IPS-18c (cell line): ENCODE results near the gene ZDHHC14.

Source experiments
- H3K4me3 ChIP-seq: 2 replicates; pipeline ENCODE4 v1.7.0; 2013; ENCODE audit warnings: low read depth, mild to moderate bottlenecking, low read length, moderate library complexity; ENCODE audit not compliant: insufficient read depth
- H3K9me3 ChIP-seq: one replicate; pipeline ENCODE4 v1.6.1; 2013; ENCODE audit warnings: mild to moderate bottlenecking, low read length, moderate library complexity; ENCODE audit not compliant: control insufficient read depth, insufficient read depth

ZDHHC14 gene

DNA sequence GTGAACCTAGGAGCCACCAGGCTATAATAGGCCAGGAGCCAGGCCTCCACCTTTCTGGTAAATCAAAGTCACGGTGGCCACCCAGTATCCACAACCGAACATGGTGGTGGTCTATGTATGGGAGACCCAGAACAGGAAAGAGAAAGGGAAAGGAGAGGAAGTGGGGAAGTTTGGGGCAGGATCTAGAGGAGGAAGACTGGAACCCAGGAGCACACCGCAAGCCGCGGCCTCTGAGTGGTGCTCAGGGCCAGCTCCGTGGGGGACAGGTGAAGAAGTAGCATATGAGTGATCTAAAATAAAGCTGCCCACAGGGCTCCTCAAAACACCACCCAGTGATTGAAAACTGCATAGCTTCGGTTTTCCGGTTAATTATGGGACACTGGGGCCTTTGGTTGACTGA is 214.8 kb downstream of the ZDHHC14 start:
- Histone ChIP-seq H3K4me3 (no peak overlapping the region), H3K9me3 (peaks cover 1% of the 10 kb centered on the region)

GRCh38 chr6:157596461-157596860 is 215.5 kb downstream of the ZDHHC14 start:
- no peak overlapping the region for H3K4me3 ChIP-seq

GRCh38 chr6:157596886-157597285 is 215.9 kb downstream of the ZDHHC14 start:
- Histone ChIP-seq H3K9me3 (no peaks in the 10 kb centered on the region), H3K4me3 (no peak overlapping the region)

More at GRCh38 chr6:157596461-157596860, 215.5 kb downstream of the ZDHHC14 start:
- no peaks in the 10 kb centered on the region for H3K9me3 ChIP-seq

DNA sequence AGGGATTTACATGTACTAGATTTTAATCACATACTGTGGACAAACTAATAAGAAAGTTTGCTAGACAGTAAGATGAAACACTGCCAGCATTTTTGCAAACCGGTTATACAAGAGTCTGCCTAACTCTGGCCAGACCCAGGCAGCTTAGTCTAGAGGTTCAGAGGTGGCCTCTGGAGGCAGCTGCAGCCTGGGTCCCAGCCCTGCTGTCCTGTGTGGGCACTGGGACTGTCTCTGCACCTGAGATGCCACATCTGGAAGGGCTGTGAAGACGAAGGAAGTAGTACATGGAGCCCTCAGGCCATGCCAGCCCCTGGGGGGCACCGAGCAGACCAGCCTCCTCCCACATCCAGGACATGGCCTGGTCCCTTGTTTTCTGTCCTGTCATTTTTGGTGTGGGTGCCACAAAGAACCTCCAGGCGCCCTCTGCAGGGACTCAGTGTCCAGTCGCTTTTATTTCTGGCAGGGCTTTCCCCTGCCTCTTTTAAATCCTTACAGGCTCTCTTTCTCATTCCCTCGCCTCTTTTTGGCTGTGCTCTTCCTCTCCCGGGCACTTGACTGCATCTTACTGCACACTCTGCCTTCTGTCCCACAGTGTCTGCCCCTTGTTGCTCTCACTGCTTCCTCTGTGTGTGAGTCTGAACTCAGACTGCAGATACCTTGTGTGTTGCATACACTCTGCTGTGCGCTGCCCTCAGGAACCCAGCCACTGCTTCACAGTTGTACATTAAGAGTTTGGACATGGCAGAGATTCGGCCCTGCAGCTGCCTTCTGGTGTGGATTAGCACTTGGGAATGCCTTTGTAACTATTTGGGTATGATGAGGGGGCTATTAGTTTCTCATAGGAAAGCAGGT is 216.7 kb downstream of the ZDHHC14 start:
- Histone ChIP-seq H3K4me3 (no peak overlapping the region), H3K9me3 (no peaks in the 10 kb centered on the region)

- H3K9me3 ChIP-seq, result no peaks in the 10 kb centered on the region
These were observed 218.2 kb downstream of the ZDHHC14 start for GRCh38 chr6:157599191-157599590.

DNA sequence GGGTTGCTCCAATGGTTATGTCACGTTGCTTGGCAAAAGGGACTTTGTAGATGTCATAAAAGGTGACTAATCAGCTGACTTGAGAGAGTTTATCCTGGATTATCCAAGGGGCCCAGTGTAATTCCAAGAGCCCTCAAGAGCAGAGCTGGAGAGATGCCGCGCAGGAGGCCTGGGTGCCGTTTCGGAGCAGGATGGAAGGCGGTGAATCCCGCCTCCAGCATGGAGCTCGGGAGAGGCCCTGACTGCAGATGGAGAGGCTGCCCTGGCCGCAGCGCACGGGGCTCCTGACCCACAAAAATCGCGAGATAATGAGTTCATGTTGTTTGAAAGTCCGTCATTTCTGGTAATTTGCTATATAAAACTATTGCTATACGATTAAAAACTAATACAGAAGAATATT is 219.8 kb downstream of the ZDHHC14 start:
- Histone ChIP-seq H3K4me3 (no peak overlapping the region), H3K9me3 (no peaks in the 10 kb centered on the region)

More at GRCh38 chr6:157599191-157599590, 218.2 kb downstream of the ZDHHC14 start:
- no peak overlapping the region for H3K4me3 ChIP-seq

GRCh38 chr6:157602521-157603295 is 221.7 kb downstream of the ZDHHC14 start:
- Histone ChIP-seq H3K4me3 (no peak overlapping the region), H3K9me3 (no peaks in the 10 kb centered on the region)

DNA sequence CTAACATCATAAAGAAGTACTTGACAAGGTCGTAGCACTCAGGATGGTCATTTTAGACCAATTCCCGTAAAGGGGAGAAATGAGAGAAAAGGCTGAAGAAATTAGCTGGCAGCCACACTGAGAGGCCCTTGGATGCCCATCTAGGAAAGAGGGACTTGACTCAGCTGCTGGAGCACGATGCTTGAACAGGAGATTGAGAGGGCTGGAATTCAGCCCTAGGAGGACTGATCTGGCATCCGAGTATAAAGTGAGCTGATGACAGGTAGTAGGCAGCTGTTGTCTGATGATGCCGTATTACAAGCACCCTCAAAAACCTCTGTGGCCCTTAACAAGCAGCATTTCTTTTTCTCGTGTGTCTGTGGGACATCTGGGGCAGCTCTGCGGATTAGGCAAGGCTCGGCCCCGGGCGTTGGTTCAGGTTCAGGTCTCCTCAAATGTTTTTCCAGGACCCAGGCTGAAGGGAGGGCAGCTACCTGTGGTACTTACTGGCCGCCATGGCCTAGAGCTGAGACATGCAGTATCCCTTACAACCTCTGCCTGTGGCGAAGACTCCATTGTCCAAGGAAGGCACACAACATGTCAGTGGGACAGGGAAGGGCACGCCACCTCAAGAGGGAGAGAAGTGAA is 222.4 kb downstream of the ZDHHC14 start:
- Histone ChIP-seq H3K9me3 (no peaks in the 10 kb centered on the region), H3K4me3 (no peak overlapping the region)

- Histone ChIP-seq H3K4me3 (no peak overlapping the region), H3K9me3 (no peaks in the 10 kb centered on the region)
These were observed 223.0 kb downstream of the ZDHHC14 start for GRCh38 chr6:157603971-157604370.

DNA sequence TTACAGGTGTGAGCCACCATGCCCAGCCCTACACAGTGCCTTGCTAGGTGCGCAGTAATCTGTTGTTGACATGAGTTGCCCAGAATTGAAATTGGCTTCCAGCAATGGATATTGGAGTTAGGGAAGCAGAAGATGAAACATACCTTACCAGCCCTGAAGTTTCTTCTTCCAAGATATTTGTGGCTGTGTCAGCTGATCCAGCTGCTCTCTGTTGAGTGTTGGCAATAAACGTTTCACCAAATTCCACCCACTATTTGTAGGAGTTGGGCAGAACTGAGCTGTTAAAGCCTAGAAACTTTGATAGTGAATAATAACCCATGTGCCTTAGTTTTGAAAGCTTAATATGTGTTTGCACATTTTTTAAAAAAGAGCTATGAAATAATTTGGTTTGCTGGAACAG is 223.8 kb downstream of the ZDHHC14 start:
- H3K9me3 ChIP-seq, result no peaks in the 10 kb centered on the region
- no peak overlapping the region for H3K4me3 ChIP-seq

DNA sequence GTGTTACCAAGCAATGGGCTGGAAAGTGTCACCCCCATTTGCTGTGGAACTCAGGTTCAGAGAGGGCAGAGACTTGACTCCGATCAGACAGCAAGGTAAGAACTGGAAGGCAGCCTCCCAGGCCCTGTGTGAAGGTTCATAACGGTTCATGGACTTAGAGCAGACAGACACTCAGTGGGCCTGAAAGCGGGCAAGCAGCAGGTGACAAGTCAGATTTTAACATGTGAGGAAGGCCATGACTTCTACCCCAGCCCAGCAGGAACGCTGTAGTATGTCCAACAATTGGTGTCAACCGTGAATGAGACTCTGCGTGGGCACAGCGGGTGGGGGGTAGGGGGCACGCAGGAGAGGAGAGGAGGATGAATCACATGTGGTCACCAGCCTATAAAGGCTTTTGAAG is 224.5 kb downstream of the ZDHHC14 start:
- Histone ChIP-seq H3K9me3 (no peaks in the 10 kb centered on the region), H3K4me3 (no peak overlapping the region)

GRCh38 chr6:157606516-157606915 is 225.5 kb downstream of the ZDHHC14 start:
- no peak overlapping the region for H3K4me3 ChIP-seq
- no peaks in the 10 kb centered on the region for H3K9me3 ChIP-seq

DNA sequence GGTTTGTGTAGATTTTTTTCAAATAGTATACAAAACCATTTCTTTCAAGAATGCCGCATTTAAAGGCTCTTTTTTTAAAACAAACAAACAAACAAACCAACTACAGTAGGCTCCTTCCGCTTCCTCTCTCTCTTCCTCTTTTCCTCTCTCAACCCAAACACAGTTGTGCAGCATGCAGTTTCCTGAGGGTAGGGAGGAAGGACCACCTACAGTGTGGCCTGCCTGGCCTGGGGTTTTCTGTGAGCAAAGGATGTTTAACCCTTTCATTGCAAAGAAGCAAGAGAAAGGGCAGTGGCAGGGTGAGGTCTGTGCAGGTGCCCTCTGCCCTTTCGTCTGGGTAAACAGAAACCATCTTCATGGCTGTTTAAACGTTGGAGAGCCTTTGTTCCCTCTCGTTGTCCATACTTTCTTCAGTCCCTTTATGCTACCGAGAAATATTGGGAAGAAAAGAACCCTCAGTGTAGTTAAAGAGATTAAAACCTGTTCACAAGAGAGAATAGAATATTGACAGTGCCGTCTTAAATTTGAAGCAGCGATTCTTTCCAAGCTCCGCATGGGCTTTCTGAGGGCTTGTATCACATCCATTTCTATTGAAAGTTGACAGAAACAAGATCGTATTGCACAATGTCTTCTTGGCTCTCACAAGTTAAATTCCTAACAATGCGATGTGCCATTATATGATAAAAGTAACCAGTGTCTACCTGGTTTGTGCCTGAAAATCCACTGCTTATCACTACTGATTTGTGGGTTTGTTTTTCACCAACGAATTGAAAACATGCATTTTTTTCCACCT is 226.5 kb downstream of the ZDHHC14 start:
- Histone ChIP-seq H3K9me3 (no peaks in the 10 kb centered on the region), H3K4me3 (no peak overlapping the region)

- Histone ChIP-seq H3K4me3 (no peak overlapping the region), H3K9me3 (no peaks in the 10 kb centered on the region)
These were observed 227.5 kb downstream of the ZDHHC14 start for GRCh38 chr6:157608221-157609075.

DNA sequence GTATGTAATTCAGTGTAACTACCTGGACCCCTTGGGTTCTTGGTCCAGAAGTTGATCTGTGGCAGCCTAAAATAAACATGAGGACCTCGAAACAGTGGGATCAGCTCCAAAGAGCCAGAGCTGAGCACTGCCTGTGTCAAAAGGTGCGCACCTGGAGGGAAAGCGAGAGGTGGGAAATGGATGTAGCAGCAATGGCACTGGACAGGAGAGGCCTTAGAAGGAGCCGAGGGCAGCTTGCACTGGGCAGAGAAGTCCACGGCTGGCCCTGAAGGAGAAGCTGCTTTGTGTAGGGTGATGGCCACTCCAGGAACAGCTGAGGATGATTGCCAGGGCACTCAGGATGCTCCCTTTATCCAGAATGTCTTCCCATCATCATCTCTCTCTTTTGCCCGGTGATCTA is 228.1 kb downstream of the ZDHHC14 start:
- no peaks in the 10 kb centered on the region for H3K9me3 ChIP-seq
- no peak overlapping the region for H3K4me3 ChIP-seq

DNA sequence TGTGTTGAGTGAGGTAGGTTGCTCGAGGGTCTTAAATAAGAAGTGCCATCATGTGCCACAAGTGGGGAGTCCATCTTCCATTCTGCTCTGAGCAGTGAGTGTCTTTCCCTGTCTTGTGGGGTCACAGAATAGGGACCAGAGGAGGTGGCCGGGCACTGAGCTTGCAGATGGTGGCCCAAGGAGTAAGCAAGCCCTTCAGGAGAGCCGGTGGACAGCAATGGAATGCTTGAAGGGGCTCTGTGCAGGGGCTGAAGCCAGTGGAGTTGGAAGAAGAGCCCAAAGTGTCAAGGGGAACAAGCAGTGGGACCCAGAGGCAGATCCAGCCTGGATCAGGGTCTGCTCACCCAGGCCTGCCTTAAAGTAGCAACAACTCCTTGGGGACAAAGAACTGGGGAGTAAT is 228.6 kb downstream of the ZDHHC14 start:
- H3K9me3 ChIP-seq, result no peaks in the 10 kb centered on the region
- no peak overlapping the region for H3K4me3 ChIP-seq
